LNCaP clone FGC (cell line): Measurements from ENCODE around the gene CYP26B1.

Experiments used
- DNase-seq: peaks from one replicate; pipeline ENCODE4 v3.0.0-alpha.2; 2011; ENCODE audit warnings: low read depth
- H3K4me3 ChIP-seq: 2 replicates; pipeline ENCODE4 v1.5.1; 2011; ENCODE audit warnings: mild to moderate bottlenecking, low read depth, low read length, control low read depth
- TF ChIP-seq, protein P1 (sequence below): IDR thresholded peaks from 2 replicates; pipeline ENCODE4 v1.5.1; 2012; ENCODE audit warnings: mild to moderate bottlenecking; ENCODE audit not compliant: control insufficient read depth, insufficient read depth; ENCODE audit errors: extremely low read depth

The CYP26B1 gene

DNA sequence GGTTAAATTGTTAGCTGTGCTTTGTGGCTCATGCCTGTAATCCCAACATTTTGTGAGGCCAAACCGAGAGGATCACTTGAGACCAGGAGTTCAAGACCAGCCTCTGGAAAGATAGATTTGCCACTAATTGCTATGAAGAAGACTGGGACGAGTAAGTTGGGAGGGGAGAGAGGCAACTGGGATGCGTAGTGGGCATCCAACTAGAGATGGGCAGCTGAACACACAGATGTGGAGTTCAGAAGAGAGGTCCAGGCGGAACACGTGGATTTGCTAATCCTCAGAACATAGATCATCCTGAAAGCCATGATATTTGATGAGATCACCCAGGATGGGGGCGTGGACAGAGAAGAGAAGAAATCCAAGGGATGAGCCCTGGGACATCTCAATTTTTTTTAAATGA is 48.7 kb downstream of the CYP26B1 start:
- no peak overlapping the region for H3K4me3 ChIP-seq
- TF ChIP-seq, protein P1, sequence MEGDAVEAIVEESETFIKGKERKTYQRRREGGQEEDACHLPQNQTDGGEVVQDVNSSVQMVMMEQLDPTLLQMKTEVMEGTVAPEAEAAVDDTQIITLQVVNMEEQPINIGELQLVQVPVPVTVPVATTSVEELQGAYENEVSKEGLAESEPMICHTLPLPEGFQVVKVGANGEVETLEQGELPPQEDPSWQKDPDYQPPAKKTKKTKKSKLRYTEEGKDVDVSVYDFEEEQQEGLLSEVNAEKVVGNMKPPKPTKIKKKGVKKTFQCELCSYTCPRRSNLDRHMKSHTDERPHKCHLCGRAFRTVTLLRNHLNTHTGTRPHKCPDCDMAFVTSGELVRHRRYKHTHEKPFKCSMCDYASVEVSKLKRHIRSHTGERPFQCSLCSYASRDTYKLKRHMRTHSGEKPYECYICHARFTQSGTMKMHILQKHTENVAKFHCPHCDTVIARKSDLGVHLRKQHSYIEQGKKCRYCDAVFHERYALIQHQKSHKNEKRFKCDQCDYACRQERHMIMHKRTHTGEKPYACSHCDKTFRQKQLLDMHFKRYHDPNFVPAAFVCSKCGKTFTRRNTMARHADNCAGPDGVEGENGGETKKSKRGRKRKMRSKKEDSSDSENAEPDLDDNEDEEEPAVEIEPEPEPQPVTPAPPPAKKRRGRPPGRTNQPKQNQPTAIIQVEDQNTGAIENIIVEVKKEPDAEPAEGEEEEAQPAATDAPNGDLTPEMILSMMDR = no peak

DNA sequence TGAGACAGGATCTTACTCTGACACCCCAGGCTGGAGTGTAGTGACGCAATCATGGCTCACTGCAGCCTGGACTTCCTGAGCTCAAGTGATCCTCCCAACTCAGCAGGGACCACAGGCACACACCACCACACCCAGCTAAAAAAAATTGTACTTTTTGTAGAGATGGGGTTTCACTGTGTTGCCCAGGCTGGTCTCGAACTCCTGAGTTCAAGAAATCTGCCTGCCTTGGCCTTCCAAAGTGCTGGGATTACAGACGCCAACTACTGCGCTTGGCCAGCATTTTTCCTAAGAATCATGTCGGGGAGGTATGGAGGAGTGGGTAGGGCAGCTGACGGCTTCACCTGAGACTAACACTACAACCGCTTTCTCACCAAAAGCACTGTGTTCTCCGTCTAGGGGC is 50.4 kb downstream of the CYP26B1 start:
- TF ChIP-seq, protein P1 = no peak
- no peak overlapping the region for H3K4me3 ChIP-seq
- DNase-seq = no peak

More for the DNA sequence above, 48.7 kb downstream of the CYP26B1 start:
- DNase-seq = no peak

DNA sequence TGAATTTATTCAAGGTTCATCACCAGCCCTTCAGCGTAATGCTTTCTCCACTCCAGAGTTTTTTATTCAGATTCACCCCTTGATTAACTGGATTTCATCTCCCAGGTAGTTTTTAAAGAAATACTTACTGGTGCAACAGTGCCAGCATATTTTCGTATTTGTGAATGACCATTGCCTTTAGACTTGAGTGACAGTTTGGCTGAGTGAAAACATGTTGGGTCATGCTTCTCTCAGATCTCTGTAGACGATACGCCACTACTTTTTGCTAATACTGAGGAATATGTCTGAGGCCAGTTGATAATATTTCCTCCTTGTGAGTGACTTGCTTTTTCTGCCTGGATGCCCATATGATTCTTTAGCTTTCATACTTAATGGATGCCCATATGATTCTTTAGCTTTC is 51.5 kb downstream of the CYP26B1 start:
- no peak overlapping the region for H3K4me3 ChIP-seq
- DNase-seq = no peak
- TF ChIP-seq, protein P1 = no peak

DNA sequence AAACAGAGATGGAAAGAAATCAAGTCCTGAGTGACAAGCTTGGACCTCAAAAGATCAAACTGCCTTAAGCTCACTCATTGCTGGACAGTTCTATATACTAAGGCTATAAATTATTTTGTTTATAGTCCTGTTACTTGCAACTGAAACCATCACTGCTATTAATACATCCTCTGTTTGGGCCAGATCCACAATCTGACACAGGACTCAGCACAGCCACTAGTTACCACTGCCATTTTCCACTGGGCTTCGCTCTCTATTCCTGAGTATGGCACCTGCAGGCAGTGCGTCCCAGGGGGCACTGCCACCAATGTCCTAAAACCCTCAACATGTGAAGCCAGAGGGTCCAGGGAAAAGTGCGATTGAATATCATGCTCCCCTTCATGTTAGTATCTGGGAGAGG is 52.3 kb downstream of the CYP26B1 start:
- no peak for DNase-seq
- no peak overlapping the region for H3K4me3 ChIP-seq
- TF ChIP-seq, protein P1 = no peak

DNA sequence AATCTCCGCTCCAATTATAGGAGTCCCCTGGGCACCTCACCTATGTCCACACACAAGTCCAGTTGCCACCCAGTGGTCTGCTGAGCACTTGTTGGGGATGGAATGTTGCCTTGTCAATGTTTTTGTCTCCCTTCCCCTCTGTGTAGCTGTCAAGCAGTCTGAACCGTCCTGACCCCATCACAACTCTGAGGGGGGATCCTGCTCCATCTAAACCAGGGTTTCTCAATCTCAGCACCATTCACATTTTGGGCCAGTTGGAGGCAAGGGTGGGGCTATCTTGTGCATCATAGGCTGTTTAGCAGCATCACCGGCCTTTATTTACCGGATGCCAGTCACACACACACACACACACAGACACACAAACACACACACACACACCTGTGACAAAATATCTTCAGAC is 53.0 kb downstream of the CYP26B1 start:
- no peak overlapping the region for H3K4me3 ChIP-seq
- TF ChIP-seq, protein P1 = no peak
- DNase-seq = no peak

DNA sequence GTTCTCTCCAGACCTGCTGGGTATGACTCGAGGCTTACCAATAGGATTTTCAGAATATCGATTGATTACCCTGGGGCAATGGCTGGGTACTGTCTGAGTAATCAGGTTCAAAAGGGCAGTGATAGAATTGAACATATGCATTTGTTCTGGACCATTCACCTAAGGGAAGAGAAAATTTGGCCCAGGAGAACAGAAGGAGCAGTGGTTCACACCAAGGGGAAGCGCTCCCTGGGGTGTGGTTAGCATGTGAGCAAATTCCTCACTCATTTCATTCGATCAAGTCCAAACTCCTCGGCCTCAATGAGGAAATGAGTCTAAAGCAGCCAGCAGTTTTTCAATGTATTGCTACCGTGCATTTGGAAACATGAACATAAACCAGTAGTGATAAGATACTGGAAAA is 55.6 kb downstream of the CYP26B1 start:
- TF ChIP-seq, protein P1 = no peak
- DNase-seq = no peak

DNA sequence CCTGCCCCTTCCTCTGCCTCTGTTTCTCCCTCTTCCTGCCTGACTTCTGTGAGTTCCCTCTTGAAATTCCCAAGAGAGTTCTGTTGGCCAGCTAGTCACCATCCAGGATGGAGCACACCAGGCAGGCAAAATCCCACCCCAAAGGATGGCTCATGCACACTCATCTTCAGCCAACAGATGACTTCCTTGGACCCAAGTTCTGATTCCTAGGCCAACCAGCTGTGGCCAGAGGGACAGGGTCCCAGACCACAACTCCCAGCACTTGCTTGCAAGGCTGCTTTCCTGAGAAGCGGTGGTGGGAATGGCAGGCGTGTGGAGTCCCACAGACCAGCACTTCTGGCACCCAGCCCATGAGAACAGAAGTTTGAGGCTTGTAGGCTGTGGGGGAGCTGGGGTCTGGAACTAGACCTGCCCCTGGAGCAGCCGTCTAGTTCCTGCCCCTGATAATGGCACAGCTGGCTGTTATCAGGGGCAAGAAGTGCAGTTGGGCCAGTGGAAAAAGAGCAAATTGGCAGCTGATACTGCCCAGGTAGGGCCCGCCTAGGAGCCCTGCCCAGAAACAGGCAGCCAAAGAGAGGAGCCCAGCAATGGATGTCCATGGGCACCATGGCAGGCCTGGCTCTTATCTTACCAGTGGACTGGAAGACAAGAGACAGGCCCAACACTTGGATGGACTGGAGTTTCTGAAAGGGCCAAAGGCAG is 56.7 kb downstream of the CYP26B1 start:
- TF ChIP-seq, protein P1 = no peak
- DNase-seq = no peak
- H3K4me3 ChIP-seq = no peak overlapping the region

More for the DNA sequence above, 55.6 kb downstream of the CYP26B1 start:
- no peak overlapping the region for H3K4me3 ChIP-seq
